Activated CD4-positive, alpha-beta T cell treated with anti-CD3 and anti-CD28 coated beads for 36 hours (primary cell): ENCODE data around the gene CTPS1. TPM values are rescaled to one million over a fixed set of nuclear protein-coding genes. Genes with fewer than 3 reads are reported as not detected.
A peak's percentile ranks its signal among the peaks of the same experiment; 100 is the strongest.

Source experiments
- ATAC-seq: fragments of 200-7000 bp; cut with Tn5 transposase; one replicate; pipeline ENCODE4 v1.10.0; 2021; ENCODE audit warnings: mild to moderate bottlenecking, moderate library complexity
- CTCF ChIA-PET: fragments of 350-600 bp; sonication (Branson Sonifier 250); formaldehyde crosslinking; loops from one replicate; lab custom pipeline; 2021; ENCODE audit warnings: antibody characterized with exemption; lab: Charles Lee
- POLR2A ChIA-PET: fragments of 350-600 bp; sonication (Branson Sonifier 250); formaldehyde crosslinking; loops from one replicate; lab custom pipeline; 2021; ENCODE audit warnings: antibody characterized with exemption, inconsistent platforms; lab: Charles Lee
- DNase-seq: peaks from one replicate; pipeline ENCODE4 v3.0.0-alpha.2; 2020
- H3K27ac Mint-ChIP-seq: one replicate; pipeline ENCODE4 v1.8.0; 2021; ENCODE audit warnings: mixed read lengths
- H3K27me3 Mint-ChIP-seq: one replicate; pipeline ENCODE4 v1.8.0; 2021; ENCODE audit warnings: mixed read lengths
- H3K36me3 Mint-ChIP-seq: one replicate; pipeline ENCODE4 v1.8.0; 2021; ENCODE audit warnings: low read depth, mixed read lengths
- H3K4me1 Mint-ChIP-seq: one replicate; pipeline ENCODE4 v1.8.0; 2021; ENCODE audit warnings: mixed read lengths
- H3K4me3 Mint-ChIP-seq: one replicate; pipeline ENCODE4 v1.8.0; 2021; ENCODE audit warnings: mild to moderate bottlenecking, moderate library complexity, mixed read lengths
- H3K9me3 Mint-ChIP-seq: one replicate; pipeline ENCODE4 v1.8.0; 2021; ENCODE audit warnings: low read depth, mixed read lengths
- intact Hi-C, 2 experiments: fragments of 100-400 bp; cut with DNase I in 1 of 2; cut with micrococcal nuclease in 1 of 2; formaldehyde crosslinking; loops; one replicate each; pipeline versions ENCODE4 v1.14.2 to v1.15.1; 2022 to 2024; cut with DNase I, micrococcal nuclease
- total RNA-seq, 2 experiments: library from RNA; stranded (reverse); gene quantifications; one replicate each; pipeline ENCODE4 v1.2.3, GENCODE V29; 2021

Gene CTPS1, protein sequence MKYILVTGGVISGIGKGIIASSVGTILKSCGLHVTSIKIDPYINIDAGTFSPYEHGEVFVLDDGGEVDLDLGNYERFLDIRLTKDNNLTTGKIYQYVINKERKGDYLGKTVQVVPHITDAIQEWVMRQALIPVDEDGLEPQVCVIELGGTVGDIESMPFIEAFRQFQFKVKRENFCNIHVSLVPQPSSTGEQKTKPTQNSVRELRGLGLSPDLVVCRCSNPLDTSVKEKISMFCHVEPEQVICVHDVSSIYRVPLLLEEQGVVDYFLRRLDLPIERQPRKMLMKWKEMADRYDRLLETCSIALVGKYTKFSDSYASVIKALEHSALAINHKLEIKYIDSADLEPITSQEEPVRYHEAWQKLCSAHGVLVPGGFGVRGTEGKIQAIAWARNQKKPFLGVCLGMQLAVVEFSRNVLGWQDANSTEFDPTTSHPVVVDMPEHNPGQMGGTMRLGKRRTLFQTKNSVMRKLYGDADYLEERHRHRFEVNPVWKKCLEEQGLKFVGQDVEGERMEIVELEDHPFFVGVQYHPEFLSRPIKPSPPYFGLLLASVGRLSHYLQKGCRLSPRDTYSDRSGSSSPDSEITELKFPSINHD
- 100 to 1,000 TPM in 1 of 2 experiments, 10 to 100 TPM in 1; 89.5 to 106 TPM for total RNA-seq

DNA sequence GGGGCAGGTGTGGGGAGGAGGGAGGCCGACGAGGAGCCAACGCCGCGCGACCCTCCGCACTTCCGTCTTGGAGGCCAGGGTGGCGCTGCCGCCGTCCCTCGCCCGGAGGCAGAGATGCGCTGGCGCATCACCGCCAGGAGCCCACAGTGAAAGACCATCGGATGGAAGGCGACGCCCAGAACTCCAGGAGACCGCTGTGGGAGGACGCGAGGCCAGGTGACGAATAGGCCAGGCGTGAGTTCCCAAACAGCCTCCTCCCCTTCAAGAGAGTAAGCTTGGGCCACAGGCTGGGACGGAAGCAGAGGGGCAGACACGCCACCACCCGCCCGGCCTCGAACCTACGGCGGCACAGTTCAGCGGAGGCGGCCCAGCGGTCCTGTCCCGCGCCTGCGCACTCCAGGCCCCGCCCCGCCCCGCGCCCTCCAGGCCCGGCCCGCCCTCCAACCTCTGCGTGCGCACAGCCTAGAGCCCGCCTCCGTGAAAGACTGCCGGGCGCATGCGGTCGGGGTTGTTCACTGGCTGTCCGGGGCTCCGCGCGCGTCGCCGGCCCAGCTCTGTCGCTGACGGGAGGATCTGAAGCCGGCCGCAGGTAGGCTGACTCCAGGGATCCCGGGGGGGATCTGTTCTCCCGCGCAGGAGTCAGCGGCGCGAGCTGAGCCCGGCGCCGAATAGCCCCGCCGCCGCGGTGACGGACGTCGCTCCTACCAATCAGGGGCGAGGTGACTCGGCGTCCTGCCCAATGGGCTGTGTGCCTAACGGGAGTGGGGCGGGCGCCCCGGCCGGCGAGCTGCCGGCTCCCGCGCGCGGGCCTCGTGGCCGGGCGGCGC, at the start of gene CTPS1:
CTPS1 (plus strand) TSS at position 456 of the 827 bp plus-strand sequence. CDS start 3,595 bp downstream, outside the sequence.
- H3K4me1 Mint-ChIP-seq = peaks cover 47% of the 10 kb centered on the region
- H3K27me3 Mint-ChIP-seq = no peaks in the 10 kb centered on the region
- ChIA-PET POLR2A (interaction anchor here (0.5 to 1.7 kb wide), 6 partner anchors 10 to 448 kb away, joined by 3 to 8 read pairs (median 4); partner anchors contain the start of genes NFYC and ZNF684), CTCF (interaction anchor here (0.5 to 1.9 kb wide), 3 partner anchors 12 to 288 kb away, joined by 3 to 10 read pairs (median 5); partner anchors contain the start of gene NFYC)
- H3K27ac Mint-ChIP-seq = peak within 1 kb of the TSS; percentile 95
- peaks cover 39% of the 10 kb centered on the region for H3K36me3 Mint-ChIP-seq
- DNase-seq (peak; percentile 98), ATAC-seq (peak; percentile 86)
- H3K9me3 Mint-ChIP-seq = no peaks in the 10 kb centered on the region
- intact Hi-C loops = loop anchor here (1.0 to 5.0 kb wide), 13 partner anchors 24 to 1478 kb away; partner anchors contain the start of genes CITED4 (in 1 of the 2), FOXO6 (in 1 of the 2), PPCS (in 1 of the 2) and RLF (in 1 of the 2)
- H3K4me3 Mint-ChIP-seq = peak within 1 kb of the TSS; percentile 86

DNA sequence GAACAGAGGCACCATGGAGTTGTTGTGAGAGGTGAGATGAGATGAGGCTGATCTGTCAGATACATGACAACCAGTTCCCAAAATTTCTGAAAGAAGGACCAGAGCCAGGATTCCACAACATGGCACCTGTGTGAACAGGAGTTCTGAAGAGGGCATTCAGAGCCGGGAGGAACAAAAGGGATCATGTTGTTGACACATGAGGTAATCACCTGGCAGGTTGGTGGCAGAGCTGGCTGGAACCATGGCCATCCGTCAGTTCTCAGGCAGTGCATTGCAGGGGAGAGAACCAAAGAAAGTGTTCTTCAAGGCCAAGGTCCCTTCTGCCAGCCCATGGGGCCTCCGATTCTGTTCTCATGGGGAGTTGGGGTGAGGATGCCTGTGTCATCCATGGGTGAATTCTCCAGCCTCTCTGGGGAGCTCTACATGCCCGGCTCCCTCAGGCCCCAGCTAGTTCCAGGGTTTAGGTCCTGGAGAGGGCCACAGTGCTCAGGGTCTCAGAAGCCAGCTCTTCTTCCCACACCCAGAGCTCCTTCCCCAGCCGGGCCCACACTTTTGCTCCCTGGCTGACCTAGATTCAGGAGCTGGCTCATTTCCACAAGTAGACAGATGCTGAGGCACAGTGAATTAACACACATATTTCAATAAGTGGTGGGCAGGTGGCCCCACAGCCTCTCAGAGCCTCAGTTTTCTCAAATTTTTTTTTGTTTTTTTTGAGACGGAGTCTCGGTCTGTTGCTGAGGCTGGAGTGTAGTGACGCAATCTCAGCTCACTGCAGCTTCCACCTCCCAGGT, 49.1 kb upstream of the CTPS1 start:
- DNase-seq (no peak), ATAC-seq (no peak)
- intact Hi-C loops = no loop called here
- ChIA-PET POLR2A (interaction anchor here (0.5 to 0.7 kb wide), 2 partner anchors 36 to 154 kb away, joined by 3 to 6 read pairs; no protein-coding TSS in a partner anchor), CTCF (interaction anchor here (1.1 to 1.2 kb wide), 2 partner anchors 17 to 21 kb away, joined by 4 to 5 read pairs; no protein-coding TSS in a partner anchor)
- no peaks in the 10 kb centered on the region for H3K4me1 Mint-ChIP-seq
- no peak overlapping the region for H3K4me3 Mint-ChIP-seq
- peaks cover 3% of the 10 kb centered on the region for H3K27me3 Mint-ChIP-seq
- H3K27ac Mint-ChIP-seq = no peak overlapping the region
- no peaks in the 10 kb centered on the region for H3K36me3 Mint-ChIP-seq
- H3K9me3 Mint-ChIP-seq = no peaks in the 10 kb centered on the region

GRCh38 chr1:40931601-40932000, 47.9 kb upstream of the CTPS1 start:
- Mint-ChIP-seq H3K4me1 (no peaks in the 10 kb centered on the region), H3K9me3 (no peaks in the 10 kb centered on the region), H3K36me3 (no peaks in the 10 kb centered on the region), H3K4me3 (no peak overlapping the region), H3K27ac (no peak overlapping the region), H3K27me3 (peaks cover 3% of the 10 kb centered on the region)
- ATAC-seq (no peak), DNase-seq (no peak)
- intact Hi-C loops = no loop called here
- POLR2A ChIA-PET = no interaction called here
- CTCF ChIA-PET = interaction anchor here (0.5 kb wide), 1 partner anchor 125 kb away, joined by 3 read pairs; no protein-coding TSS in a partner anchor

- CTCF ChIA-PET = interaction anchor here (0.6 to 0.7 kb wide), 2 partner anchors 18 to 21 kb away, joined by 4 read pairs; no protein-coding TSS in a partner anchor
- no peak for ATAC-seq
- no peaks in the 10 kb centered on the region for H3K4me1 Mint-ChIP-seq
- DNase-seq = no peak
- no peak overlapping the region for H3K4me3 Mint-ChIP-seq
- no peaks in the 10 kb centered on the region for H3K36me3 Mint-ChIP-seq
- intact Hi-C loops = no loop called here
- H3K27ac Mint-ChIP-seq = no peak overlapping the region
- no peaks in the 10 kb centered on the region for H3K9me3 Mint-ChIP-seq
- peaks cover 3% of the 10 kb centered on the region for H3K27me3 Mint-ChIP-seq
- POLR2A ChIA-PET = no interaction called here
Measured at GRCh38 chr1:40932006-40932405, 47.5 kb upstream of the CTPS1 start.

- no peak overlapping the region for H3K27ac Mint-ChIP-seq
- ChIA-PET CTCF (interaction anchor here (12.3 kb wide), 1 partner anchor 15 kb away, joined by 140 read pairs; no protein-coding TSS in a partner anchor), POLR2A (no interaction called here)
- no peaks in the 10 kb centered on the region for H3K36me3 Mint-ChIP-seq
- ATAC-seq (no peak), DNase-seq (no peak)
- no peaks in the 10 kb centered on the region for H3K9me3 Mint-ChIP-seq
- no peak overlapping the region for H3K4me3 Mint-ChIP-seq
- intact Hi-C loops = no loop called here
- H3K4me1 Mint-ChIP-seq = no peaks in the 10 kb centered on the region
- H3K27me3 Mint-ChIP-seq = peaks cover 3% of the 10 kb centered on the region
Measured at GRCh38 chr1:40936931-40937339, 42.6 kb upstream of the CTPS1 start.

GRCh38 chr1:40938393-40938792, 41.1 kb upstream of the CTPS1 start:
- no peak for ATAC-seq
- H3K4me3 Mint-ChIP-seq = no peak overlapping the region
- no peak overlapping the region for H3K27ac Mint-ChIP-seq
- no peaks in the 10 kb centered on the region for H3K4me1 Mint-ChIP-seq
- H3K36me3 Mint-ChIP-seq = no peaks in the 10 kb centered on the region
- H3K27me3 Mint-ChIP-seq = peaks cover 3% of the 10 kb centered on the region
- ChIA-PET POLR2A (no interaction called here), CTCF (interaction anchor here (0.6 to 12.3 kb wide), 2 partner anchors 14 to 619 kb away, joined by 3 to 140 read pairs; no protein-coding TSS in a partner anchor)
- H3K9me3 Mint-ChIP-seq = no peaks in the 10 kb centered on the region
- intact Hi-C loops = no loop called here
- no peak for DNase-seq

- Mint-ChIP-seq H3K36me3 (no peaks in the 10 kb centered on the region), H3K27ac (no peak overlapping the region), H3K4me1 (no peaks in the 10 kb centered on the region), H3K27me3 (no peaks in the 10 kb centered on the region), H3K9me3 (no peaks in the 10 kb centered on the region), H3K4me3 (no peak overlapping the region)
- DNase-seq (no peak), ATAC-seq (no peak)
- ChIA-PET POLR2A (interaction anchor here (0.6 kb wide), 1 partner anchor 40 kb away, joined by 4 read pairs; the partner anchor contains the start of gene CTPS1), CTCF (interaction anchor here (0.6 to 12.3 kb wide), 3 partner anchors 13 to 958 kb away, joined by 3 to 140 read pairs (median 3); no protein-coding TSS in a partner anchor)
- intact Hi-C loops = no loop called here
Measured at GRCh38 chr1:40939320-40940059, 40.0 kb upstream of the CTPS1 start.

- ATAC-seq (no peak), DNase-seq (no peak)
- intact Hi-C loops = no loop called here
- no peak overlapping the region for H3K27ac Mint-ChIP-seq
- no peaks in the 10 kb centered on the region for H3K4me1 Mint-ChIP-seq
- CTCF ChIA-PET = interaction anchor here (12.3 kb wide), 1 partner anchor 8 kb away, joined by 140 read pairs; no protein-coding TSS in a partner anchor
- POLR2A ChIA-PET = interaction anchor here (0.5 kb wide), 1 partner anchor 19 kb away, joined by 3 read pairs; no protein-coding TSS in a partner anchor
- no peaks in the 10 kb centered on the region for H3K9me3 Mint-ChIP-seq
- H3K4me3 Mint-ChIP-seq = no peak overlapping the region
- peaks cover 9% of the 10 kb centered on the region for H3K27me3 Mint-ChIP-seq
- H3K36me3 Mint-ChIP-seq = no peaks in the 10 kb centered on the region
Measured at GRCh38 chr1:40944326-40944725, 35.2 kb upstream of the CTPS1 start.

GRCh38 chr1:40944841-40945430, 34.6 kb upstream of the CTPS1 start:
- H3K27me3 Mint-ChIP-seq = peaks cover 9% of the 10 kb centered on the region
- ATAC-seq (no peak), DNase-seq (no peak)
- ChIA-PET POLR2A (interaction anchor here (0.5 kb wide), 1 partner anchor 18 kb away, joined by 3 read pairs; no protein-coding TSS in a partner anchor), CTCF (interaction anchor here (0.7 to 12.3 kb wide), 2 partner anchors 7 to 169 kb away, joined by 3 to 140 read pairs; no protein-coding TSS in a partner anchor)
- no peak overlapping the region for H3K4me3 Mint-ChIP-seq
- H3K4me1 Mint-ChIP-seq = no peaks in the 10 kb centered on the region
- intact Hi-C loops = no loop called here
- H3K27ac Mint-ChIP-seq = no peak overlapping the region
- H3K9me3 Mint-ChIP-seq = no peaks in the 10 kb centered on the region
- H3K36me3 Mint-ChIP-seq = no peaks in the 10 kb centered on the region
